Right lobe of liver (tissue), 6 donors: Measurements from ENCODE around the gene IL12RB1. TPM values are rescaled to one million over a fixed set of nuclear protein-coding genes. Genes with fewer than 3 reads are reported as not detected.
A peak's percentile ranks its signal among the peaks of the same experiment; 100 is the strongest.

Experiments used
- ATAC-seq, 4 donors: fragments of 200-7000 bp; cut with Tn5 transposase; one replicate each; pipeline ENCODE4 v1.9.1; 2020; ENCODE audit warnings: mild to moderate bottlenecking in 4 of 4, moderate library complexity in 4 of 4
- DNase-seq, 3 donors: peaks; one replicate each; pipeline ENCODE4 v3.0.0-alpha.2; 2020
- H3K27ac ChIP-seq, 3 donors: fragments of 200-600 bp; one replicate each; pipeline ENCODE4 v1.8.0; 2022
- H3K27me3 ChIP-seq, 2 donors: fragments of 200-600 bp; one replicate each; pipeline ENCODE4 v1.8.0; 2022
- H3K36me3 ChIP-seq, 4 donors: fragments of 200-600 bp; sonication (generic) in 1 of 4; one replicate each; pipeline versions ENCODE4 v1.5.1 to v1.8.0; 2017 to 2022; ENCODE audit warnings: control low read depth in 1 of 4
- H3K4me1 ChIP-seq, 4 donors: fragments of 200-600 bp; sonication (generic) in 1 of 4; one replicate each; pipeline versions ENCODE4 v1.5.1 to v1.8.0; 2017 to 2022; ENCODE audit warnings: control low read depth in 1 of 4
- H3K4me3 ChIP-seq, 3 donors: fragments of 200-600 bp; one replicate each; pipeline ENCODE4 v1.8.0; 2022
- H3K9me3 ChIP-seq, 4 donors: fragments of 200-600 bp; sonication (generic) in 1 of 4; one replicate each; pipeline versions ENCODE4 v1.5.1 to v1.8.0; 2017 to 2022; ENCODE audit warnings: control low read depth in 1 of 4
- POLR2A ChIP-seq: fragments of 450-650 bp; IDR thresholded peaks from one replicate; pipeline ENCODE4 v1.6.1; 2017; ENCODE audit warnings: antibody characterized with exemption, mild to moderate bottlenecking
- WGBS: methylation state at CpG from one replicate; pipeline ENCODE4 v1.1.6; 2018; ENCODE audit warnings: low coverage, low lambda C conversion rate; ENCODE audit not compliant: insufficient coverage; ENCODE audit errors: missing lambda C conversion rate; 5-methylcytosine and 5-hydroxymethylcytosine counted together
- intact Hi-C, 2 donors: fragments of 100-400 bp; cut with DNase I; formaldehyde crosslinking; loops; one replicate each; pipeline versions ENCODE4 v1.11.2 to v1.14.1; 2022
- total RNA-seq, 6 experiments: library from RNA; depleted of rRNA in 2 of 6; stranded (reverse); fragments of >200 nt in 2 of 6; fragmentation: NEBNext Ultra II Directional in 3 of 6; extraction: Animal tissue kit (Norgen Biotek cat#: 25700) in 3 of 6; gene quantifications; one replicate each; pipeline versions ENCODE4 v1.1.0 to v1.2.4, GENCODE V29; 2016 to 2023
- TF ChIP-seq, protein P1 (sequence below), 4 donors: fragments of 200-600 bp in 3 of 4; fragments of 450-650 bp in 1 of 4; IDR thresholded peaks; one replicate each; pipeline versions ENCODE4 v1.5.1 to v1.8.0; 2016 to 2022; ENCODE audit warnings: antibody characterized with exemption in 4 of 4, mild to moderate bottlenecking in 2 of 4
- donor health status: DM: no; HTN: yes; CAD: no.
- donor health status: DM: no; HTN: no; CAD: no.
- donor health status: DM: no; HTN: no; CAD: no.
- donor health status: DM: no; HTN: yes; CAD: no.
- donor health status: DM: no; HTN: yes; CAD: no.

IL12RB1 gene
- total RNA-seq, 6 experiments from 2014 or later = 0.25 to 2.0 (median 0.70) TPM

GRCh38 chr19:18020212-18021085 lies 66.3 kb downstream of the IL12RB1 start:
- 31% methylated on average over 9 of the region's 16 CpGs for WGBS
- no peak for TF ChIP-seq POLR2A
- TF ChIP-seq, protein P1, sequence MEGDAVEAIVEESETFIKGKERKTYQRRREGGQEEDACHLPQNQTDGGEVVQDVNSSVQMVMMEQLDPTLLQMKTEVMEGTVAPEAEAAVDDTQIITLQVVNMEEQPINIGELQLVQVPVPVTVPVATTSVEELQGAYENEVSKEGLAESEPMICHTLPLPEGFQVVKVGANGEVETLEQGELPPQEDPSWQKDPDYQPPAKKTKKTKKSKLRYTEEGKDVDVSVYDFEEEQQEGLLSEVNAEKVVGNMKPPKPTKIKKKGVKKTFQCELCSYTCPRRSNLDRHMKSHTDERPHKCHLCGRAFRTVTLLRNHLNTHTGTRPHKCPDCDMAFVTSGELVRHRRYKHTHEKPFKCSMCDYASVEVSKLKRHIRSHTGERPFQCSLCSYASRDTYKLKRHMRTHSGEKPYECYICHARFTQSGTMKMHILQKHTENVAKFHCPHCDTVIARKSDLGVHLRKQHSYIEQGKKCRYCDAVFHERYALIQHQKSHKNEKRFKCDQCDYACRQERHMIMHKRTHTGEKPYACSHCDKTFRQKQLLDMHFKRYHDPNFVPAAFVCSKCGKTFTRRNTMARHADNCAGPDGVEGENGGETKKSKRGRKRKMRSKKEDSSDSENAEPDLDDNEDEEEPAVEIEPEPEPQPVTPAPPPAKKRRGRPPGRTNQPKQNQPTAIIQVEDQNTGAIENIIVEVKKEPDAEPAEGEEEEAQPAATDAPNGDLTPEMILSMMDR (IDR thresholded peaks at IDR 0.05) = no peak

GRCh38 chr19:18017275-18018083 lies 69.3 kb downstream of the IL12RB1 start:
- 63% methylated on average over 11 of the region's 15 CpGs for WGBS
- no peak for DNase-seq
- no peaks in the 10 kb centered on the region for H3K9me3 ChIP-seq
- peak in 3 of 4 donors; percentile 1 to 36 (median 1) for ATAC-seq
- no peak for TF ChIP-seq POLR2A
- TF ChIP-seq, protein P1 (IDR thresholded peaks at IDR 0.05) = no peak
- H3K27me3 ChIP-seq = no peaks in the 10 kb centered on the region
- intact Hi-C loops = no loop called here
- peaks cover 0 to 12% (median 3%) of the 10 kb centered on the region in 4 donors for H3K36me3 ChIP-seq
- H3K4me1 ChIP-seq = peaks cover 3 to 41% (median 13%) of the 10 kb centered on the region in 4 donors
- H3K4me3 ChIP-seq = no peak overlapping the region
- H3K27ac ChIP-seq = peak overlapping the region; percentile 51 to 67 (median 64)

More at GRCh38 chr19:18020212-18021085, 66.3 kb downstream of the IL12RB1 start:
- peak overlapping the region; percentile 78 to 96 (median 95) for H3K27ac ChIP-seq
- no peaks in the 10 kb centered on the region for H3K36me3 ChIP-seq
- H3K9me3 ChIP-seq = no peaks in the 10 kb centered on the region
- peaks cover 3 to 38% (median 19%) of the 10 kb centered on the region in 4 donors for H3K4me1 ChIP-seq
- intact Hi-C loops = no loop called here
- DNase-seq (peak; percentile 85 to 91 (median 87)), ATAC-seq (peak; percentile 44 to 61 (median 54))
- H3K4me3 ChIP-seq = no peak overlapping the region
- H3K27me3 ChIP-seq = no peaks in the 10 kb centered on the region

DNA sequence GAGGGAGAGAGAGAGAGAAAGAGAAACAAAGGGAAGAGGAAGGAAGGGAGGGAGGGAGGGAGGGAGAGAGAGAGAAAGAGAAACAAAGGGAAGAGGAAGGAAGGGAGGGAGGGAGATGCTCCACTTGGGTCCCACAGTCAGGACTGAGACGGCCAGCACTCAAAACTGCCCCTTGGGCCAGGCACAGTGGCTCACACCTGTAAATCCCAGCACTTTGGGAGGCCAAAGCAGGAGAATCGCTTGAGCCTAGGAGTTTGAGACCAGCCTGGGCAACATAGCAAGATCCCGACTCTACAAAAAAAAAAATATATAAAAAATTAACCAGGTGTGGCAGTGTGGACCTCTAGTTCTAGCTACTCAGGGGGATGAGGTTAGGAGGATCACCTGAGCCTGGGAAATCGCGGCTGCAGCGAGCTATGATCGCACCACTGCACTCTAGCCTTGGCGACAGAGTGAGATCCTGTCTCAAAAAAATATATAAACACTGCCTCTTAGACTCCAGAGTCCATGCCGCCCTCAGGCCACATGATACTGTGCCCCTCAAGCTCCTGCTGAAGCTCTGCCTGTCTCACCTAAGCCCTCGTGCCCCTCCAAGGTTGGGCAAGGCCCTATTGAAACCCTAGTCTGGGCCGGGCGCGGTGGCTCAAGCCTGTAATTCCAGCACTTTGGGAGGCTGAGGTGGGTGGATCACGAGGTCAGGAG lies 70.4 kb downstream of the IL12RB1 start:
- Histone ChIP-seq H3K4me1 (peaks cover 3 to 30% (median 12%) of the 10 kb centered on the region in 4 donors), H3K36me3 (peaks cover 0 to 19% (median 4%) of the 10 kb centered on the region in 4 donors), H3K9me3 (no peaks in the 10 kb centered on the region), H3K27ac (peak overlapping the region; percentile 18 to 67 (median 51)), H3K4me3 (no peak overlapping the region), H3K27me3 (no peaks in the 10 kb centered on the region)
- ATAC-seq (no peak), DNase-seq (no peak)
- intact Hi-C loops = no loop called here
- TF ChIP-seq POLR2A = no peak
- TF ChIP-seq, protein P1 (IDR thresholded peaks at IDR 0.05) = no peak
- WGBS = 63% methylated on average over 6 of the region's 14 CpGs

DNA sequence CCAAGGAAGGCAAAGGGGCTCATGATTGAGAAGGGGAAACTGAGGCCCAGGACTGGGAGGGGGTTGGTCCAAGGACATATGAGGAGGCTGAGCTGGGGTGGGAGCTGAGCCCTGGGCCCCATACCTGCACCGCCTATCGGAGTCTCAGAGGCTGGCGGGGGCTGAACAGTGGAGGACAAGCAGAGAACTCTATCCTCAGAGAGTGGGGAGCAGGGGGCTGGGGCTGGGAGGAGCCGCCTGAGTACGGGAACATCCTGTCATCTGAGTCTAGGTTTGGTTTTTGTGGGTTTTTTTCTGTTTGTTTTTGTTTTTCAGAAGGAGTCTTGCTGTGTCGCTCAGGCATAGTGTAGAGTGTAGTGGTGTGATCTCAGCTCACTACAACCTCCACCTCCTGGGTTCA lies 72.5 kb downstream of the IL12RB1 start:
- DNase-seq (no peak), ATAC-seq (no peak)
- WGBS = 80% methylated on average over 1 of the region's 6 CpGs
- Histone ChIP-seq H3K9me3 (no peaks in the 10 kb centered on the region), H3K27me3 (no peaks in the 10 kb centered on the region), H3K4me1 (peaks cover 0 to 16% (median 2%) of the 10 kb centered on the region in 4 donors), H3K4me3 (no peak overlapping the region), H3K36me3 (peaks cover 0 to 35% (median 14%) of the 10 kb centered on the region in 4 donors), H3K27ac (peak overlapping the region; percentile 72 to 90 (median 87))
- TF ChIP-seq, protein P1 (IDR thresholded peaks at IDR 0.05) = no peak
- no peak for TF ChIP-seq POLR2A
- intact Hi-C loops = loop anchor here in 1 of 2 donors (5.0 kb wide), 1 partner anchor 43 kb away; no protein-coding TSS in a partner anchor
